Thyroid gland (tissue), 4 donors: ENCODE measurements around the gene ARMC7. TPM values are rescaled to one million over a fixed set of nuclear protein-coding genes. Genes with fewer than 3 reads are reported as not detected.

Experiments
- DNase-seq, 2 donors: peaks; one replicate each; pipeline ENCODE4 v3.0.0-alpha.2; 2019
- H3K27ac ChIP-seq, 3 donors: fragments of 200-600 bp; sonication (generic); 1 replicate in 2 of 3; 2 replicates in 1 of 3; pipeline ENCODE4 v1.5.1; 2016 to 2019; ENCODE audit warnings: mild to moderate bottlenecking in 1 of 3, moderate library complexity in 1 of 3
- H3K27me3 ChIP-seq: fragments of 200-600 bp; sonication (generic); one replicate; pipeline ENCODE4 v1.5.1; 2019
- H3K36me3 ChIP-seq, 2 donors: fragments of 200-600 bp; sonication (generic); one replicate each; pipeline ENCODE4 v1.5.1; 2016 to 2019
- H3K4me1 ChIP-seq, 2 donors: fragments of 200-600 bp; sonication (generic); one replicate each; pipeline ENCODE4 v1.5.1; 2017 to 2019
- H3K4me3 ChIP-seq, 3 donors: fragments of 200-600 bp; sonication (generic); replicated peaks in 1 of 3; 1 replicate in 2 of 3; 2 replicates in 1 of 3; pipeline ENCODE4 v1.5.1; 2016; ENCODE audit warnings: mild to moderate bottlenecking in 1 of 3
- H3K9me3 ChIP-seq: fragments of 200-600 bp; sonication (generic); one replicate; pipeline ENCODE4 v1.5.1; 2017
- CTCF ChIP-seq, 6 experiments: fragments of 200-600 bp in 3 of 6; fragments of 450-650 bp in 3 of 6; sonication (generic) in 3 of 6; IDR thresholded peaks; one replicate each; pipeline ENCODE4 v1.5.1; 2016 to 2019; ENCODE audit warnings: antibody characterized with exemption in 6 of 6, mild to moderate bottlenecking in 2 of 6, inconsistent platforms in 1 of 6, moderate library complexity in 1 of 6
- POLR2A ChIP-seq, 2 donors: fragments of 450-650 bp; IDR thresholded peaks; one replicate each; pipeline ENCODE4 v1.6.1; 2017; ENCODE audit warnings: antibody characterized with exemption in 2 of 2, mild to moderate bottlenecking in 2 of 2, moderate library complexity in 1 of 2
- WGBS, 2 donors: methylation state at CpG; one replicate each; pipeline ENCODE4 v1.1.5; 2017; 5-methylcytosine and 5-hydroxymethylcytosine counted together
- intact Hi-C: fragments of 100-400 bp; cut with DNase I; formaldehyde crosslinking; loops from one replicate; pipeline ENCODE4 v1.15.1; 2023
- total RNA-seq, 4 donors: library from RNA; depleted of rRNA; stranded (reverse); fragments of >200 nt; gene quantifications; one replicate each; pipeline ENCODE4 v1.2.3, GENCODE V29; 2016

Gene ARMC7
- total RNA-seq, 4 donors from 2014 or later = 8.7 to 13.1 (median 10.5) TPM

GRCh38 chr17:75146592-75146991 is 36.8 kb downstream of the ARMC7 start:
- no peaks in the 10 kb centered on the region for H3K9me3 ChIP-seq
- no peaks in the 10 kb centered on the region for H3K27me3 ChIP-seq
- no peak for TF ChIP-seq CTCF (IDR thresholded peaks at IDR 0.05)
- TF ChIP-seq POLR2A (IDR thresholded peaks at IDR 0.05) = no peak
- H3K27ac ChIP-seq = no peak overlapping the region
- 90 to 96% methylated on average over 3 of the region's 3 CpGs for WGBS, 2 donors
- no peak for DNase-seq
- H3K36me3 ChIP-seq = no peaks in the 10 kb centered on the region
- intact Hi-C loops = no loop called here
- no peaks in the 10 kb centered on the region for H3K4me1 ChIP-seq
- H3K4me3 ChIP-seq = no peak overlapping the region

- H3K36me3 ChIP-seq = no peaks in the 10 kb centered on the region
- no peaks in the 10 kb centered on the region for H3K9me3 ChIP-seq
- intact Hi-C loops = no loop called here
- TF ChIP-seq CTCF (IDR thresholded peaks at IDR 0.05) (no peak), POLR2A (IDR thresholded peaks at IDR 0.05) (no peak)
- WGBS, 2 donors = 92 to 93% methylated on average over 6 of the region's 6 CpGs
- H3K4me1 ChIP-seq = peaks cover 2 to 3% of the 10 kb centered on the region in 2 donors
- DNase-seq = no peak
- no peaks in the 10 kb centered on the region for H3K27me3 ChIP-seq
- H3K4me3 ChIP-seq = no peak overlapping the region
- H3K27ac ChIP-seq = no peak overlapping the region
Measured at GRCh38 chr17:75147878-75148546, 38.2 kb downstream of the ARMC7 start.

- TF ChIP-seq CTCF (IDR thresholded peaks at IDR 0.05) (no peak), POLR2A (IDR thresholded peaks at IDR 0.05) (no peak)
- Histone ChIP-seq H3K36me3 (no peaks in the 10 kb centered on the region), H3K4me3 (no peak overlapping the region), H3K4me1 (peaks cover 10 to 12% of the 10 kb centered on the region in 2 donors), H3K9me3 (no peaks in the 10 kb centered on the region), H3K27me3 (no peaks in the 10 kb centered on the region), H3K27ac (no peak overlapping the region)
- no peak for DNase-seq
- intact Hi-C loops = no loop called here
- WGBS, 2 donors = 91 to 93% methylated on average over 6 of the region's 6 CpGs
Measured at GRCh38 chr17:75151930-75152329, 42.2 kb downstream of the ARMC7 start.

GRCh38 chr17:75152523-75152921 is 42.8 kb downstream of the ARMC7 start:
- Histone ChIP-seq H3K36me3 (no peaks in the 10 kb centered on the region), H3K27me3 (no peaks in the 10 kb centered on the region), H3K27ac (no peak overlapping the region), H3K9me3 (no peaks in the 10 kb centered on the region), H3K4me3 (no peak overlapping the region), H3K4me1 (peaks cover 10 to 12% of the 10 kb centered on the region in 2 donors)
- no peak for DNase-seq
- intact Hi-C loops = no loop called here
- no peak for TF ChIP-seq POLR2A (IDR thresholded peaks at IDR 0.05)
- no peak for TF ChIP-seq CTCF (IDR thresholded peaks at IDR 0.05)
- WGBS, 2 donors = 85 to 90% methylated on average over 6 of the region's 6 CpGs

GRCh38 chr17:75152922-75153779 is 43.4 kb downstream of the ARMC7 start:
- peaks cover 10 to 12% of the 10 kb centered on the region in 2 donors for H3K4me1 ChIP-seq
- peak overlapping the region in 2 of 3 donors; percentile 30 to 63 for H3K4me3 ChIP-seq
- 4 to 9% methylated on average over 24 to 28 of the region's 28 CpGs for WGBS, 2 donors
- DNase-seq = peak; percentile 14 to 16
- no peaks in the 10 kb centered on the region for H3K27me3 ChIP-seq
- H3K27ac ChIP-seq = no peak overlapping the region
- intact Hi-C loops = no loop called here
- no peaks in the 10 kb centered on the region for H3K36me3 ChIP-seq
- H3K9me3 ChIP-seq = no peaks in the 10 kb centered on the region
- TF ChIP-seq POLR2A (IDR thresholded peaks at IDR 0.05) = no peak
- peak in 1 of 6 experiments; percentile 9 for TF ChIP-seq CTCF (IDR thresholded peaks at IDR 0.05)
